ENCODE measurements around the gene CEP97. TPM values are rescaled to one million over a fixed set of nuclear protein-coding genes. Genes with fewer than 3 reads are reported as not detected.
A peak's percentile ranks its signal among the peaks of the same experiment; 100 is the strongest.
"Not testable (repeated sequence)": the region's sequence is repeated elsewhere in the genome, so short reads cannot be mapped to it uniquely, and the experiment has no call there.

CEP97 gene, protein sequence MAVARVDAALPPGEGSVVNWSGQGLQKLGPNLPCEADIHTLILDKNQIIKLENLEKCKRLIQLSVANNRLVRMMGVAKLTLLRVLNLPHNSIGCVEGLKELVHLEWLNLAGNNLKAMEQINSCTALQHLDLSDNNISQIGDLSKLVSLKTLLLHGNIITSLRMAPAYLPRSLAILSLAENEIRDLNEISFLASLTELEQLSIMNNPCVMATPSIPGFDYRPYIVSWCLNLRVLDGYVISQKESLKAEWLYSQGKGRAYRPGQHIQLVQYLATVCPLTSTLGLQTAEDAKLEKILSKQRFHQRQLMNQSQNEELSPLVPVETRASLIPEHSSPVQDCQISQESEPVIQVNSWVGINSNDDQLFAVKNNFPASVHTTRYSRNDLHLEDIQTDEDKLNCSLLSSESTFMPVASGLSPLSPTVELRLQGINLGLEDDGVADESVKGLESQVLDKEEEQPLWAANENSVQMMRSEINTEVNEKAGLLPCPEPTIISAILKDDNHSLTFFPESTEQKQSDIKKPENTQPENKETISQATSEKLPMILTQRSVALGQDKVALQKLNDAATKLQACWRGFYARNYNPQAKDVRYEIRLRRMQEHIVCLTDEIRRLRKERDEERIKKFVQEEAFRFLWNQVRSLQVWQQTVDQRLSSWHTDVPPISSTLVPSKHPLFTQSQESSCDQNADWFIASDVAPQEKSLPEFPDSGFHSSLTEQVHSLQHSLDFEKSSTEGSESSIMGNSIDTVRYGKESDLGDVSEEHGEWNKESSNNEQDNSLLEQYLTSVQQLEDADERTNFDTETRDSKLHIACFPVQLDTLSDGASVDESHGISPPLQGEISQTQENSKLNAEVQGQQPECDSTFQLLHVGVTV
- 10 to 100 TPM; 16.1 to 17.1 TPM for total RNA-seq

DNA sequence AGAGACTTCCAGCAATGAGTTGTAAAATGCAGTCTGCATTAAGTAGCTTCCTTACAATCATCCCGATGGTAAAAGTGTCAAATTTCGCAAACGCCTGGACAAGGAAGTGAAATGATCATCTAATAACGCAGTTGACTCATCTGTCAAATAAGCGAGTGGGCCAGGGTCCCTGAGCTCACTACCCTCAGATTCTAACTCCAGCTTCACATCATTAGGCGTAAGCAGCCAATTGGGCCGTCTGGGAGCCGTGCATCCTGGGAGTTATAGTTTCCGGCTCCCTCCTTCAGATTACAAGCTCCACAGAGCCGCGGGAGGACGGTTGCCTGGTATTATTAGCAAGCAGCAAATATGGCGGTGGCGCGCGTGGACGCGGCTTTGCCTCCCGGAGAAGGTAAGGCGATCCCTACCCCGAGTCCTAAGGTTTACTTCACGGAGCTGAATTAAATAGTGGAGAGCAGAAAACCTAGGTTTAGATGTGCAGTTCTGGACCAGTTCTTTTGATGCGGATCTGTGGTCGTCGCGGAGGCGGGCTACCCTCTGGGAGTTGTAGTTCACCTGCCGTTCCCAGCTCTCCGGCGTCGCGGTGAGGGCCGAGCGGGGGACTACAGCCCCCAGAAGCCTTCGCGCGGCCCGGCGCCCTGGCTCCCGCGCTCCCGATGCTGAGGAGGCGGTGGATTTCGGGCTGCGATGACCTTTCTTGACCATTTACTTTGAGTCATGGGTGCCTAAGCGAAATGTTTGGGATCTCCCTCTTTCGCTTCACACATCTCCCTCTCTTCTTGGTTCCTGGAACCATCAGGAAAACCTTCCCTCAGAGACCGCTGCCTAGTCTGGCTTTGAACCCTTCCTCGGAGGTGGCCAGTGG lies at the start of gene CEP97:
Gene CEP97, plus strand, starts transcription at position 286 of the 865 bp plus-strand sequence. Its CDS starts 63 bp downstream, at position 349.
- H3K9me3 Mint-ChIP-seq, result no peaks in the 10 kb centered on the region
- no peaks in the 10 kb centered on the region for H3K27me3 Mint-ChIP-seq
- H3K27ac Mint-ChIP-seq, result peak within 1 kb of the TSS; percentile 98
- DNase-seq, result peak; percentile 89
- peaks cover 33% of the 10 kb centered on the region for H3K4me1 Mint-ChIP-seq
- H3K4me3 Mint-ChIP-seq, result peak within 1 kb of the TSS; percentile 96
- peaks cover 4% of the 10 kb centered on the region for H3K36me3 Mint-ChIP-seq

DNA sequence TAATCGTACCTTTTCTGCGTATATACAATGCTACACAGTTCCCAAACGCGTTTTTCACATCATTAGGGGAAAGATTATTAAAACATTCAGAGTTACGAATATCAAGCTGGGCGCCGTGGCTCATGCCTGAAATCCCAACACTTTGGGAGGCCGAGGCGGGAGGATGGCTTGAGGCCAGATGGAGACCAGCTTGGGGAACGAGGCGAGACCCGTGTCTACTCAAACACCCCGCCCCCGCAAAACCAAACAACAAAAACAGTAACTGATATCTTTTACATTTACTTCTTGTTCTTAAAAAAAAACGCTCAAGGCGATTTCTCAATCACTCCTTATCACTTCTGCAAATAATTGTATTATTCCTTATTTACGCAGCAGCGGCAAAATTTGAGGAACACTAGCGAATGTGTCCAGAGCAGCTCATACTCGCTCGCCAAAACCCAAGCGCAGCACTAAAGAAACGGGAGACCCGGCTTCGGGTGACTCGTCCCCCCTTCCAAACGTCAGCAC lies 48.7 kb upstream of the CEP97 start:
- no peaks in the 10 kb centered on the region for H3K9me3 Mint-ChIP-seq
- peaks cover 42% of the 10 kb centered on the region for H3K36me3 Mint-ChIP-seq
- H3K4me1 Mint-ChIP-seq, result peaks cover 48% of the 10 kb centered on the region
- DNase-seq, result no peak
- H3K27me3 Mint-ChIP-seq, result no peaks in the 10 kb centered on the region
- H3K4me3 Mint-ChIP-seq, result peak overlapping the region; percentile 90
- peak overlapping the region; percentile 93 for H3K27ac Mint-ChIP-seq

DNA sequence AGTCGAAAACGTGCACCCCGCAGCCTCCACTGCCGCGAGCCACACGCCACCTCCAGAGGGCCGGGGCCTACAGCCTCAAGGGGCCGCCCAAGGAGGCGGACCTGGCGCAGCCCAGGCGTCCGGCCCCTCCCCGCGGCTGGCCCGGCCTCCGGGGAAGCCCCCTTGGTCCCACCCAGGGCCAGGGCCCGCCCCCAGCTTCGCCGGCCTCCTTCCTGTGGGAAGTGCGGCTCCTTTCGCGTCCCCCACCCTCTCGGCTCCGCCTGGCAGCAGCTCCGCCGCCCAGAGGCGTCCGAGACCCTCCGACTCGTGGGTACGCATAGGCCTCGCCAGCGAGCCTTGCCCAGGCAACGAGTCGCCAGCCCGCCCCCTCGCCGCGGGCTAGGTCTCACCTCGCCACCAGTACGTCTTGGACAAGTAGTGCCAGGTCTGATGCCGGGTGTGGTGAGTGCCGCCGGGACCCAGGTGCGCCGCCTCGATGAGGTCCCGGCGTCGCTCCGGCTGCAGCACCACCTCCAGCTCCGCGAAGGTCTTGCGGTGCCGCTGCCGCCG lies 48.1 kb upstream of the CEP97 start:
- Mint-ChIP-seq H3K36me3 (peaks cover 45% of the 10 kb centered on the region), H3K27me3 (no peaks in the 10 kb centered on the region), H3K4me1 (peaks cover 50% of the 10 kb centered on the region), H3K27ac (peak overlapping the region; percentile 94), H3K9me3 (no peaks in the 10 kb centered on the region), H3K4me3 (peak overlapping the region; percentile 90)
- peak; percentile 99 for DNase-seq

DNA sequence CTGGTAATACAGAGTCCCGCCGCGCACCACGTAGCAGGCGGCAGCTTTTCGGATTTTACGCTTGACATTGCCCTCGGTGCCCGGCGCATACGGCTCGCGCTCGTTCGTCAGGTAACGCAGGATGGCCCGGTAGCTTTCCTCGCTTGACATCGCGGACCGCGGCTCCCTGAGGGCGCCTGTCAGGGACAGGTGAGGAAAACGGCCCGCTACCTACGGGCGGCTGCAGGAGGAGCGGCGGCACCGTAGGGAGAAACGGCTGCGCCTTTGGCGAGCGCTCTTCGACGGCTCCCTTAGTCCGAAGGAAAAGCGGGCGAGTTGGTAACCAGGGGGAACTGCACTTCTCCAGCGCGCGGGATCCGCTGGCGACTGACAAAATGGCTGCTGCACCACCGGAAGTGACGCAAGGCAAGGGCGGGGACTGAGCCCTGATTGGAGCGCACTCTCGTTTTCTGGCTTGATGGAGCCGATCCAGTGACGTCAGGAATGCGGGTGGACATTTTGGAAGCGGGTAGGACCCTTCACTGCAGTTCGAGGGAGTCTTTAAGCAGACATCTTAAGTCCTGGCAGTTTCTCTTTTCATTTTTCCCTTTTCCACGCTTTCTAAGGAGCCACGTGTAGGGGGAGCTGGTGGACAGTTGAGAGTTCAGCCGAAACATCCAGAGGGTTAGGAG lies 47.5 kb upstream of the CEP97 start, which contains the start of gene ZBTB11:
Gene ZBTB11, minus strand, starts transcription at position 368 of the 671 bp plus-strand sequence. Its CDS starts 218 bp downstream, at position 150.
- H3K36me3 Mint-ChIP-seq, result peaks cover 47% of the 10 kb centered on the region
- H3K27me3 Mint-ChIP-seq, result no peaks in the 10 kb centered on the region
- H3K4me3 Mint-ChIP-seq, result peak within 1 kb of the TSS; percentile 90
- peak; percentile 99 for DNase-seq
- H3K9me3 Mint-ChIP-seq, result no peaks in the 10 kb centered on the region
- H3K27ac Mint-ChIP-seq, result peak within 1 kb of the TSS; percentile 94
- peaks cover 49% of the 10 kb centered on the region for H3K4me1 Mint-ChIP-seq

DNA sequence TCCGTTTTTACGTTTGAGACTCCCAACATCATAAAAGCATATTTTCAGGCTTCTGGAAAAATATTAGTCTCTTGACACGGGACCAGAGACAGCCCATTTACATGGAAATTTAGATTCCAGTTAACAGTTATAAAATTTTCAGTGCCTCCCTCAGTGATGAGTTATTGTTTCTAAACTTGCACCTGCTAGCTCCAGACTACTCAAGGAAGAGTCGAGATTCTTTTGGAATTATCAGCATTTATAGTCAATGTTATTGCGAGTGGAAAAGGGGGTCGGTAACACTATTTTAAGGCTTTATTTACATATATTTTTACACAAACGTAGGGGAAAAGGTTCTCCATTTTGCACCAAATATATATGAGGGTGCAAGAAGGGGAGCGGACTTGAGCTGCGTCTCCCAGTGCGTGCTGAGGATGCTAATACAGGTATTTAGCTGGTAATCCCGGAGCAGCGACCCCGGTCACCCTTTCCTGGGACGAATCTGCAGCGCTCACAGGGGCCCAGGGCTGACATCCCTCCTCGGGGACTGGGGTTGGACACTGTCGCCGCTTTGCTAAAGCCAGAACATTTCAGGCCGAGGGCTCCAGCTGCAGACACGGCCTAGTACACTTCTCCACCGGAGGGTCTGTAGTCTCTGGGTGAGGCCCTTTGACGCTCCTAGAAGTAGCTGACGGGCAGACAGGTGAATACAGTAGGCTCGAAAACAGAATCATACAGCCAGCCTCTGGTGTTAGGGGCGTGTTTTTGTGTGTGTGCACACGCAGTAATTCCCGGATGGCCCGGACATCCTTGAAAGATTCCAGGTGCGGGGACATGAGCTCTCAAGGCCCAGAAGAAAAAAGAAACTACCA lies 46.8 kb upstream of the CEP97 start:
- H3K27me3 Mint-ChIP-seq, result no peaks in the 10 kb centered on the region
- no peak for DNase-seq
- H3K36me3 Mint-ChIP-seq, result peaks cover 55% of the 10 kb centered on the region
- peak overlapping the region; percentile 94 for H3K27ac Mint-ChIP-seq
- no peaks in the 10 kb centered on the region for H3K9me3 Mint-ChIP-seq
- H3K4me3 Mint-ChIP-seq, result peak overlapping the region; percentile 90
- peaks cover 45% of the 10 kb centered on the region for H3K4me1 Mint-ChIP-seq

DNA sequence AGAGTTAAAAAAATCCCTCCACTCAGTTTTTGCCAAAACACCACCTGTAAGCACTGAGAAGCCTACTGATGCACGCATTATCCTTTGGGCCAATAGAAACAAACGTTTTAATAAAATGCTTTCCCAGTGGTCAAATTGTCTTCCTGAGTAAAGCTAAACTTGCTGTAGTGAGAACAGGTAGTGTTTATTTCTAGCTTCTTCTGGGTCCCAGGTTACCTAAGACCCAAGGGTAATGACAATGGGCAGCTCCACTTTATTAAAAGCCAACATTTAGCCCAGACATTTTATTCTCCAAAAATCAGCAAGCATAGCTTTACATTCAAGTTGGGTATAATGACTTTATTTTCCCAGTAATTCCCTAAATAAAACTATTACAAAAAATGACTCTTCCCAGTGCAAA lies 45.6 kb upstream of the CEP97 start:
- Mint-ChIP-seq H3K36me3 (peaks cover 58% of the 10 kb centered on the region), H3K27ac (peak overlapping the region; percentile 5), H3K4me1 (peaks cover 40% of the 10 kb centered on the region)
- not testable (repeated sequence) for H3K27me3 Mint-ChIP-seq, H3K9me3 Mint-ChIP-seq, DNase-seq, H3K4me3 Mint-ChIP-seq

DNA sequence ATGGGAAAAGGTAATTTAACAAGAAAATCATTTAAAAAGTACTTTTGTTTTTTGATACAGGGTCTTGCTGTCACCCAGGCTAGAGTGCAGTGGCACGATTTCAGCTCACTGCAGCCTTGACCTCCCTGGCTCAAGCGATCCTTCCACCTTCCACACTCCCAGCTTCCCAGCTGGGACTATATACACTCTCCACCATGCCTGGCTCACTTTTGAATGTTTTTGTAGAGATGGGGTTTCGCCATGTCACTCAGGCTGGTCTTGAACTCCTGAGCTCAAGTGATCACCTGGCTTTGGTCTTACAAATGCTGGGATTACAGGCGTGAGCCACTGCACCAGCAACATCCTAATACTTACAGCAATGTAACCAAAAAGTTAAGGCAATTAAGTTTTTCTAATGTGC lies 43.9 kb upstream of the CEP97 start:
- no peaks in the 10 kb centered on the region for H3K9me3 Mint-ChIP-seq
- DNase-seq, result no peak
- H3K4me3 Mint-ChIP-seq, result no peak overlapping the region
- peaks cover 63% of the 10 kb centered on the region for H3K36me3 Mint-ChIP-seq
- no peaks in the 10 kb centered on the region for H3K27me3 Mint-ChIP-seq
- H3K4me1 Mint-ChIP-seq, result peaks cover 31% of the 10 kb centered on the region
- peak overlapping the region; percentile 17 for H3K27ac Mint-ChIP-seq

DNA sequence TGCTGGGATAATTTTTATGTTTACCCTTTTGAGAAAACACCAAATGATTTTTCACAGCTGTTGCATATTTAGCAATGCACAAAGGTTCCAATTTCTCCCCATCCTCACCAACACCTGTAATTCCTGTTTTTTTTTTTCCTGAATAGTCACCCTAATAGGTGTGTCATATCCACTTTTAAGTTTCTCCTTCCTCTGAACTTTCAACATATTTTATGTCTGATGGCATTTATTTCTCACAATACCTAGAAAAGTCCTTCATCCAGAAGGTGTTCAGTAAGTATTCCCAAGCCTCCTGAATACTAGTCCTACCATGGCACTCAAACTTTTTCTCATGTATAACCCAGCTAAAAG lies 39.4 kb upstream of the CEP97 start:
- Mint-ChIP-seq H3K9me3 (no peaks in the 10 kb centered on the region), H3K36me3 (peaks cover 53% of the 10 kb centered on the region), H3K27me3 (no peaks in the 10 kb centered on the region), H3K4me3 (peak overlapping the region; percentile 95), H3K4me1 (peaks cover 28% of the 10 kb centered on the region), H3K27ac (peak overlapping the region; percentile 99)
- DNase-seq, result no peak

DNA sequence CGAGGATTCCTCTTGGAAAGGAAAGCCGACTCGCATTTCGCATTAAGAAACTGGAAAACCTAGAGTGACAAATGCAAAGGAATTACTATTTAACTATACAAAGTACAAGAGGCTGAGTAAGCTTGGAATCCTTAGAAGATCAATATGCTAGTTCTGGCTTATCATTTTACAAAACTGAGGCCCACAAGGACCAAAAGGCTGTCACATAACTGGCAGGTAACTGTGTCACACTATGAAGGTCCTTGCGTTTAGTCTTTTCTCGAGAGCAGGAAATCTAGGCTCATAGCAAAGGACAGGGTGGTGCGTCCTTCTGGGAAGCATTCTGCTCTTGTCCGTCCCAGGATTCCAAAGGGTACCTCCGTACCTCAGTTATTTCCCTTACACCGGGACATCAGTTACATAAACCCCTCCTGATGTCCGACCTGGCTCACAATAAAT lies 38.5 kb upstream of the CEP97 start:
- Mint-ChIP-seq H3K4me3 (peak overlapping the region; percentile 95), H3K27ac (peak overlapping the region; percentile 99), H3K27me3 (no peaks in the 10 kb centered on the region), H3K36me3 (peaks cover 45% of the 10 kb centered on the region), H3K4me1 (peaks cover 31% of the 10 kb centered on the region), H3K9me3 (no peaks in the 10 kb centered on the region)
- no peak for DNase-seq

DNA sequence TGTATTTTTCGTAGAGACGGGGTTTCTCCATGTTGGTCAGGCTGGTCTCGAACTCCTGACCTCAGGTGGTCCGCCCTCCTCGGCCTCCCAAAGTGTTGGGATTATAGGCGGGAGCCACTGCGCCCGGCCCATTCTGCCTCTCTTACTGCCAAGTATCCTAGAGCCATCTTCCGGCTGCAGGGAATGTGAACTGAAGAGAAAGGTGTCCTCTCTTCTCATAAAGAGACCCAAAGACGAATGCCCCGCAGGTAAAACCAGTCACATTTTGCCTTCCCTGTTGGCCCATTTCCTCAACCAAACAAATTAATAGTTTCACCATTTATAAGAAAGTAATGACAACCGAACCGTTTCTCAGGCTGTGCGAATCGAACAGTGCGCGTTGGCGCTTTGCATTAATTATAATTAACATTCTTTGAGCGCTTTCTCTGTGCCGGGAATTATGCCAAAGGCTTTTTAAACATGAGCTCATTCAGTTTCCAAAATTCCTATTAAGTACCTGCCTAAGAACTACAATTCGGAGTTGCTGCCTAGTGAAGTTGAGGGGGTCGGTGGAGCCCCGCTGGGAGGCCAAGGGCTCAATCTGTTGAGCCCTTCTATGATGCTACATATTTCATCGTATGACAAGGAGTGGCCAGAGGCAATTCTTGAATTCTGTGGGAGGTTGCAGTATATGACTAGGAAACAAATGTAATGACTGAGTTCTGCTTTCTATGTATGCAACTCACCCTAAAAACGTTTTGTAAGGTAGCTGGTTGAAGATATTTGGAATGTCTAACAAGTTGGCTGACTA lies 37.1 kb upstream of the CEP97 start:
- Mint-ChIP-seq H3K27ac (peak overlapping the region; percentile 99), H3K27me3 (no peaks in the 10 kb centered on the region), H3K36me3 (peaks cover 31% of the 10 kb centered on the region), H3K4me3 (peak overlapping the region; percentile 95), H3K4me1 (peaks cover 26% of the 10 kb centered on the region), H3K9me3 (no peaks in the 10 kb centered on the region)
- no peak for DNase-seq

DNA sequence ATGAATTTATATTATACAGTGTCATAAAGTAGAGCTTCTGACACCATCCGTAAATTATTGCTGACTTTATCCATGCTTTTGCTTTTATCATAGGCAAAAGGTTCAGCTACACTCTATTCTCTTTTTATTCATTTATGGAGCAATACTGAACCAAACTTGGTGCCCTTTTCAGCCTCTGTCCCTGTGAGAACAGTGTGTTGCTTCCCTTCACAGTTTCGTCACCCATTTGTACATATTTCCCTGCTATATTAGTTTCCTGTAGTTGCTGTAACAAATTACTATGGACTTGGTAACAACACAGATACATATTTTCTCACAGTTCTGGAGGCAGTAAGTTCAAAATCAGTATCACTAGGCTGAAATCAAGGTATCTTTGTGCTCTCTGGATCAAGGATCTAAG lies 35.1 kb upstream of the CEP97 start:
- H3K27me3 Mint-ChIP-seq, result no peaks in the 10 kb centered on the region
- H3K4me3 Mint-ChIP-seq, result no peak overlapping the region
- no peaks in the 10 kb centered on the region for H3K9me3 Mint-ChIP-seq
- H3K36me3 Mint-ChIP-seq, result peaks cover 22% of the 10 kb centered on the region
- no peak for DNase-seq
- no peak overlapping the region for H3K27ac Mint-ChIP-seq
- H3K4me1 Mint-ChIP-seq, result peaks cover 25% of the 10 kb centered on the region

DNA sequence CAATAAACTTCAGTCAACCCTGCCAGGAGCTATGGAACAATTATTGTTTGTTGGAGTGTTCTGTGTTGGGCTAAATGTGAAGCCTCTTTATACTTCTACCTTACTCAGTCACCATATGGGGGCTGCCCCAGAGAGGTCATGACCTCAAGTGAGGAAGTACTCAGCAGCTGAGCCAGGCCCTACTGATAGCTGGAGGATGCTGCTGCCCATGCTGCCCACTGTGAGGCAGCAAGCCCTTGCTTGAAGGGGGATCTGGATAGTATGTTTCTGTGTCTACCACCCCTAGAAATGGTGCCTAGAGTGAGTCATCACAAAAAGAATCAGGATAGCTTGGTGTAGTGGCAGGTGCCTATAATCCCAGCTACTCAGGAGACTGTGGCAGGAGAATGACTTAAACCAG lies 33.4 kb upstream of the CEP97 start:
- peak; percentile 26 for DNase-seq
- no peak overlapping the region for H3K4me3 Mint-ChIP-seq
- no peaks in the 10 kb centered on the region for H3K9me3 Mint-ChIP-seq
- peaks cover 21% of the 10 kb centered on the region for H3K4me1 Mint-ChIP-seq
- H3K36me3 Mint-ChIP-seq, result peaks cover 6% of the 10 kb centered on the region
- H3K27ac Mint-ChIP-seq, result peak overlapping the region; percentile 54
- no peaks in the 10 kb centered on the region for H3K27me3 Mint-ChIP-seq

All from activated naive CD8-positive, alpha-beta T cell treated with anti-CD3 and anti-CD28 coated beads for 36 hours (primary cell).